HG03442 (cell line): ENCODE results near the gene ART1.

ENCODE experiments used
- ATAC-seq: cut with Tn5 transposase; IDR thresholded peaks from one replicate; pipeline ENCODE4 v1.9.1; 2021; ENCODE audit warnings: mild to moderate bottlenecking, moderate library complexity; ENCODE audit not compliant: unreplicated experiment

Gene ART1

DNA sequence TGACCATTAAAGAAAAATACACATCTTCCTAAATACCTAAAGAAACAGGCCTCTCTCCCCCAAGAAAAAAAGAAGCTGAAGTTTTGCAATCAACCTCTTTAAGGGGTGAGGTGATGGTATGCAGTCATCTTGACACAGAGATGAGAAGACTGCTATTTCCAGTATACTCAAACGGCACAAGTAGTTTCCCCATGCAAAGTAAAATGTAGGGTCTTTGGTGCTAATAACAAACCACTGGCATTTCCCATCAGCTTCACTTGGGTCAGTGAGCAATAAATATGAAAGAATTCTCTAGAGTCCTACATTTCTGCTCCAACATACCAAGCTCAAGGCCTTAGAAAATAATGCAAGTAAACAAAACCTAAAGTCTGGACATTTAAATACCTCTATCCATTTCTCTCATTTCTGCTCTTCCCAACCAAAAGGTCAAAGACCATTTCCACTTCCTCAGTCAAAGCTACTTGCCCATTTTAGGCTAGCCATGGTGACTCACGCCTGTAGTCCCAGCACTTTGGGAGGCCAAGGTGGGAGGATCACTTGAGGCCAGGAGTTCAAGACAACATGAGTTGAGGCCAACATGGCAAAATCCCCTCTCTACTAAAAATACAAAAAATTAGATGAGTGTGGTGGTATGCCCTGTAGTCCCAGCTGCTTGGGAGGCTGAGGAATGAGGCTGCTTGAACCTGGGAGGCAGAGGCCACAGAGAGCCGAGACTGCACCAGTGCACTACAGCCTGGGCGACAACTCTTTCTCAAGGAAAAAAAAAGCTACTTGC is 65.7 kb downstream of the ART1 start:
- ATAC-seq, result no peak

DNA sequence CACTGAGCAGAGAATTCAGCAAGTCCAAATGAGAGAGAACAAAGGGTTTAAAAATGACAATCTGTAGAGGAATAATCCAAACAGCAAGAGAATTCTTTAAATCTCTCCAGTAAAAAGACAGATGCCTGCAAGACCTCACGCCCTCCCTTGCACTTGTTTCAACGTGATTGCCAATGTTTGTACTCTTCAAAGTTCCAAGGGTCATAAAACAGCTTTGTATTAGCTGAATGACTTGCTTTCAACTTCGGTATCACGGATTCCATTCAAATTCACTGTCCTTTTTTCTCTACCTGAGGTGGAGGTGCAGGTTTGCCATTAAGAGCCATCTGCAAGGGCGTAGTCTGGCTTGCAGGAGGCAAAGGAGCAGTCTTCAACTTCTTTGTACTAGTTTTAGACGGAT is 67.3 kb downstream of the ART1 start:
- ATAC-seq, result no peak
